T-cell (primary cell): Measurements from ENCODE around the gene IPMK. TPM values are rescaled to one million over a fixed set of nuclear protein-coding genes. Genes with fewer than 3 reads are reported as not detected.
A peak's percentile ranks its signal among the peaks of the same experiment; 100 is the strongest.
"Not testable (repeated sequence)": the region's sequence is repeated elsewhere in the genome, so short reads cannot be mapped to it uniquely, and the experiment has no call there.

ENCODE experiments used
- ATAC-seq, 4 experiments: fragments of 200-7000 bp in 3 of 4; fragments of 150-1000 bp in 1 of 4; cut with Tn5 transposase; replicated peaks in 1 of 4; 1 replicate in 3 of 4; 2 replicates in 1 of 4; pipeline ENCODE4 v1.10.0; 2021; ENCODE audit warnings: moderate library complexity in 3 of 4, mild to moderate bottlenecking in 2 of 4, moderate number of reproducible peaks in 1 of 4
- CTCF ChIA-PET, 2 donors: fragments of 300-600 bp; sonication (Branson Sonifier 250); formaldehyde crosslinking; loops; one replicate each; lab custom pipeline; 2022; ENCODE audit warnings: antibody characterized with exemption in 2 of 2; lab: Charles Lee
- POLR2A ChIA-PET, 2 donors: fragments of 300-600 bp; sonication (Branson Sonifier 250); formaldehyde crosslinking; loops; one replicate each; lab custom pipeline; 2022; ENCODE audit warnings: antibody characterized with exemption in 2 of 2; lab: Charles Lee
- DNase-seq, 35 experiments: peaks; one replicate each; pipeline versions ENCODE4 v3.0.0 to v3.0.0-alpha.2; 2013 to 2023
- H3K27ac ChIP-seq: one replicate; pipeline ENCODE4 v1.5.1; 2013; ENCODE audit warnings: low read length
- H3K27me3 ChIP-seq, 2 experiments: replicated peaks in 1 of 2; 1 replicate in 1 of 2; 2 replicates in 1 of 2; pipeline versions ENCODE4 v1.6.1 to v1.7.0; 2013; ENCODE audit warnings: low read length in 1 of 2, mixed read lengths in 1 of 2; ENCODE audit not compliant: control insufficient read depth in 2 of 2, insufficient read depth in 2 of 2; ENCODE audit errors: extremely low read depth in 1 of 2
- H3K36me3 ChIP-seq, 2 donors: 1 replicate in 1 of 2; 2 replicates in 1 of 2; pipeline versions ENCODE4 v1.6.1 to v1.7.0; 2013; ENCODE audit warnings: low read length in 1 of 2; ENCODE audit not compliant: control insufficient read depth in 2 of 2, insufficient read depth in 1 of 2; ENCODE audit errors: extremely low read depth in 1 of 2
- H3K4me1 ChIP-seq, 2 experiments: 1 replicate in 1 of 2; 2 replicates in 1 of 2; pipeline versions ENCODE4 v1.6.1 to v1.7.0; 2013; ENCODE audit warnings: low read length in 2 of 2, mixed read lengths in 1 of 2; ENCODE audit not compliant: insufficient read depth in 2 of 2, control insufficient read depth in 1 of 2; ENCODE audit errors: extremely low read depth in 1 of 2
- H3K4me3 ChIP-seq, 2 donors: 1 replicate in 1 of 2; 2 replicates in 1 of 2; pipeline versions ENCODE4 v1.5.1 to v1.7.0; 2013; ENCODE audit warnings: mild to moderate bottlenecking in 2 of 2, low read length in 1 of 2, moderate library complexity in 1 of 2; ENCODE audit not compliant: control insufficient read depth in 1 of 2; ENCODE audit errors: extremely low read depth in 1 of 2
- H3K9me3 ChIP-seq: 2 replicates; pipeline ENCODE4 v1.7.0; 2013
- H3K27ac Mint-ChIP-seq, 2 donors: one replicate each; pipeline ENCODE4 v1.8.0; 2020 to 2021; ENCODE audit warnings: mild to moderate bottlenecking in 2 of 2, mixed read lengths in 2 of 2
- H3K27me3 Mint-ChIP-seq, 2 donors: one replicate each; pipeline ENCODE4 v1.8.0; 2021 to 2022; ENCODE audit warnings: mixed read lengths in 2 of 2
- H3K36me3 Mint-ChIP-seq: one replicate; pipeline ENCODE4 v1.8.0; 2021; ENCODE audit warnings: mixed read lengths
- H3K4me1 Mint-ChIP-seq, 3 donors: one replicate each; pipeline ENCODE4 v1.8.0; 2020 to 2022; ENCODE audit warnings: mixed read lengths in 3 of 3, mild to moderate bottlenecking in 1 of 3
- H3K4me3 Mint-ChIP-seq, 3 donors: one replicate each; pipeline ENCODE4 v1.8.0; 2020 to 2022; ENCODE audit warnings: mild to moderate bottlenecking in 3 of 3, mixed read lengths in 3 of 3, moderate library complexity in 3 of 3
- H3K9me3 Mint-ChIP-seq, 3 donors: one replicate each; pipeline ENCODE4 v1.8.0; 2020 to 2022; ENCODE audit warnings: mixed read lengths in 3 of 3
- WGBS: methylation state at CpG from one replicate; pipeline ENCODE4 v1.1.5; 2013; ENCODE audit warnings: missing lambda C conversion rate; ENCODE audit not compliant: insufficient coverage; 5-methylcytosine and 5-hydroxymethylcytosine counted together
- total RNA-seq, 35 experiments: library from RNA in 6 of 35; stranded (reverse) in 6 of 35; fragments of 120-200 nt in 1 of 35; gene quantifications; one replicate each; pipeline versions ENCODE4 v1.2.1 to v1.2.4 and lab custom pipeline; 2013 to 2026

The IPMK gene
- total RNA-seq, 5 donors from 2014 or later (not counting 1 experiment from before 2014, with no cell fraction given), result 3.7 to 5.3 (median 4.3) TPM

DNA sequence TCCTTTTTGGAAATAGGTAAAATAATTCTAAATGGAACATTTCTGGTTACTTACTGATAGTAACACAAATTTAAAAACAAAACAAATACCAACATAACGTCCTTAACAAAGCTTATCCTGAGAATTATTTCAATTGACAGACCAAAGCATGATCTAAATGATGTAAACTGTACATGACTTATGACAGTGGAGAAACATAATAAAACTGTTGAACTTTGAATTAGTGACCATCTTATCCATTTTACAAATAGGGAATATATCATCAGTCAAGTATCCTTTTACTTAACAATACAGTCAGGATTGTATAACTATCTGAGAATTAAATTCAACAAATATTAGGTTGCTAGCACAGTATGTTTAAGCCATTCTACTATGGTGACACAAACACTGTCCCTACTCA is 2.4 kb downstream of the IPMK start:
- ATAC-seq (no peak), DNase-seq (no peak)
- Mint-ChIP-seq H3K9me3 (no peaks in the 10 kb centered on the region), H3K4me1 (peaks cover 57 to 60% (median 57%) of the 10 kb centered on the region in 3 donors), H3K36me3 (no peaks in the 10 kb centered on the region), H3K27me3 (no peaks in the 10 kb centered on the region), H3K4me3 (peak overlapping the region in 1 of 3 donors; percentile 99), H3K27ac (no peak overlapping the region)
- no CpG with 5 or more reads among the region's 1 CpG for WGBS
- Histone ChIP-seq H3K9me3 (no peaks in the 10 kb centered on the region), H3K36me3 (no peaks in the 10 kb centered on the region), H3K4me1 (peaks cover 21 to 28% of the 10 kb centered on the region in 2 experiments), H3K4me3 (no peak overlapping the region), H3K27ac (no peak overlapping the region), H3K27me3 (no peaks in the 10 kb centered on the region)
- CTCF ChIA-PET, result no interaction called here
- POLR2A ChIA-PET, result no interaction called here

DNA sequence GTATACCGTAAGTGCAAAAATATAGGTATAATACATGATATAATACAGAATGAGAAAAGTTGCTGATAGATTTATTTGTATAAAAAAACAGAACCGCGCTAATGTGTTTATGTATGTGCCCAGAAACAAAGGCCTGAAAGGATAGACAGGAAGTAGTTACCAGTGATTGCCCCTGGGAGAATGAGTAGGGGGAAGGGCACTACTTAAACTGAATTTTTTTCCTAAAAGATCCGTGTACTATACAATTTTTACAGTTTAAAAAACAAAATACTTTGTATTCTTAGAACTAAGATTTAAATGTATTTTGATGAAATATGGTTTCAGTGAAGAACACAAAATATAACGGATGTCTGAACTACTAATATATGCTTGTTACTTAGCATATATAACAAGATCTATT is 2.9 kb downstream of the IPMK start:
- H3K4me3 ChIP-seq, result no peak overlapping the region
- DNase-seq (peak in 1 of 35 experiments; percentile 4), ATAC-seq (no peak)
- CTCF ChIA-PET, result no interaction called here
- Mint-ChIP-seq H3K9me3 (no peaks in the 10 kb centered on the region), H3K36me3 (peaks cover 2% of the 10 kb centered on the region), H3K27me3 (no peaks in the 10 kb centered on the region), H3K27ac (no peak overlapping the region), H3K4me3 (peak overlapping the region in 2 of 3 donors; percentile 7 to 99), H3K4me1 (peaks cover 57 to 64% (median 59%) of the 10 kb centered on the region in 3 donors)
- peaks cover 21 to 25% of the 10 kb centered on the region in 2 experiments for H3K4me1 ChIP-seq
- no CpG with 5 or more reads among the region's 5 CpGs for WGBS
- POLR2A ChIA-PET, result no interaction called here
- no peaks in the 10 kb centered on the region for H3K9me3 ChIP-seq
- H3K27ac ChIP-seq, result no peak overlapping the region
- no peaks in the 10 kb centered on the region for H3K27me3 ChIP-seq
- no peaks in the 10 kb centered on the region for H3K36me3 ChIP-seq

DNA sequence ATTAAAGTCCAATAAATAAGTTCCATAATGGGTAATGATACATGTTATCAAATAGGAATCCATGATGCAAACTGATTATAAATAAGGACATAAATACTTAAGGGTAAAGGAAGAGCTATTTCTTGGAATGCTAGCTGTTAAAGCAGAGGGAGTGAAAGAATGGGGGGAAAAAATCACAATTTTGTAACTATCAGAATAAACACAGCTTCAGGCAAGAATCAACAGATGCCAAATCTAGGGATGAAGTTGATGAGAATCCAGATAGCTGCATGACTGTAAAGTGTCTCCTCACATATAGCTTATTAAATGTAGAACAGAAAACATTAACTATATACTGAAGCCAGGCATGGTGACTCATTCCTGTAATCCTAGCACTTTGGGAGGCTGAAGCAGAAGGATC is 4.9 kb downstream of the IPMK start:
- CTCF ChIA-PET, result interaction anchor here in 1 of 2 donors (1.5 kb wide), 1 partner anchor 27 kb away, joined by 4 read pairs; no protein-coding TSS in a partner anchor
- POLR2A ChIA-PET, result interaction anchor here in 1 of 2 donors (0.7 kb wide), 1 partner anchor 14 kb away, joined by 5 read pairs; no protein-coding TSS in a partner anchor
- Mint-ChIP-seq H3K36me3 (peaks cover 8% of the 10 kb centered on the region), H3K27ac (no peak overlapping the region), H3K4me1 (peaks cover 50 to 58% (median 51%) of the 10 kb centered on the region in 3 donors), H3K9me3 (no peaks in the 10 kb centered on the region), H3K4me3 (no peak overlapping the region), H3K27me3 (no peaks in the 10 kb centered on the region)
- H3K4me1 ChIP-seq, result peaks cover 7 to 21% of the 10 kb centered on the region in 2 experiments
- ATAC-seq (no peak), DNase-seq (no peak)
- H3K4me3 ChIP-seq, result no peak overlapping the region
- no peaks in the 10 kb centered on the region for H3K36me3 ChIP-seq
- H3K27ac ChIP-seq, result no peak overlapping the region
- H3K9me3 ChIP-seq, result no peaks in the 10 kb centered on the region
- no peaks in the 10 kb centered on the region for H3K27me3 ChIP-seq

DNA sequence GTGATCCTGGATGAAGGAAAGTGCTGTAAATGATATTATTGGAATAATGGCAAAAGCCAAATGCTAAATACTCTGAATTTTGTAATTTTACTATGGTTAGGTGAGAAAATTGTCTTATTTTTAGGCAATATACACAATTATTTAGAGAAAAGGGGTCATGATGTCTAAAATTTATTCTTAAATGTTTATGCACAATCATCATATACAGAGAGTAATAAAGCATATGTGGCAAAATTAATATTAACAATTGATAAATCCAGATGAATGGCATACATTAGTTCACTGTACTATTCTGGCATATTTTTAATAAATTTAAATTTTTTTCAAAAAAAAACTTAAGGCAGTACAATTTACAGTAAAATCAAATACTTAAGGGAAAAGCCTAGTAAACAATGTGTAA is 7.4 kb downstream of the IPMK start:
- Mint-ChIP-seq H3K27ac (no peak overlapping the region), H3K36me3 (peaks cover 13% of the 10 kb centered on the region), H3K27me3 (no peaks in the 10 kb centered on the region), H3K4me3 (no peak overlapping the region), H3K4me1 (peaks cover 35 to 39% (median 37%) of the 10 kb centered on the region in 3 donors), H3K9me3 (no peaks in the 10 kb centered on the region)
- Histone ChIP-seq H3K4me3 (no peak overlapping the region), H3K27ac (no peak overlapping the region), H3K4me1 (peaks cover 0 to 7% of the 10 kb centered on the region in 2 experiments), H3K27me3 (no peaks in the 10 kb centered on the region), H3K36me3 (no peaks in the 10 kb centered on the region), H3K9me3 (no peaks in the 10 kb centered on the region)
- no peak for DNase-seq
- POLR2A ChIA-PET, result interaction anchor here in 1 of 2 donors (0.6 kb wide), 1 partner anchor 8 kb away, joined by 4 read pairs; the partner anchor contains the start of gene CISD1
- CTCF ChIA-PET, result interaction anchor here in 1 of 2 donors (0.6 kb wide), 1 partner anchor 39 kb away, joined by 3 read pairs; no protein-coding TSS in a partner anchor
- no peak for ATAC-seq

DNA sequence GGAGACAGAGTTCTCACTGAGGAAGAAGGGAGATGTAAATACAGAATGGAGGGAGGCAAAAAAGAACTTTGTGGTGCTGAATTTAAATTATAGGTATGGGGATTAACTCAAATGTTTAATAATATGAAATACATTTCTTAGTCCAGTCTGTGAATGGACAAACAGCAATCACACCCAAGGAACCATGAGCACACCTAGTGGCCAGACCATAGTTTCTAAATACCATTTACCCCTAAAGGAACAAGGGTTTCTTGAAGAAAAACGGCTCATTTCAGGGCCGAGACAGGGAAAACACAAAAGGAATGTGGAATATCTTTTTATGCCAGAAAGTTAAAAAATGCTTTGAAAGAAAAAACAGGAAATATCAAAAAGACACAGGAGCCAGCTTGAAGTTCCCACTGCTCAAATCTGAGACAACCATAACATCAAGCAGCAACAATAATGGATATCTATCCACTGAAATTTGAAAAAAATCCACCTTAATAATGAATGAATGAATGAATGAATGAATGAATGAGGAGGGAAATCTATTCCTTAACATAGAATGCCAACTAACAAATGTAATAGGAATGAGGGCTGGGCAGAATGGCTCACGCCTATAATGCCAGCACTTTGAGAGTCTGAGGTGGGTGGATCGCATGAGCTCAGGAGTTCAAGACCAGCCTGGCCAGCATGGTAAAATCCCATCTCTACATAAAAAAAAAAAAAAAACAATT is 8.6 kb downstream of the IPMK start:
- H3K27ac Mint-ChIP-seq, result no peak overlapping the region
- WGBS, result no CpG with 5 or more reads among the region's 4 CpGs
- no peaks in the 10 kb centered on the region for H3K27me3 Mint-ChIP-seq
- Histone ChIP-seq H3K4me3 (no peak overlapping the region), H3K27me3 (no peaks in the 10 kb centered on the region), H3K27ac (no peak overlapping the region), H3K9me3 (peaks cover 2% of the 10 kb centered on the region), H3K4me1 (no peaks in the 10 kb centered on the region), H3K36me3 (peaks cover 0 to 2% of the 10 kb centered on the region in 2 donors)
- ChIA-PET POLR2A (no interaction called here), CTCF (interaction anchor here in 1 of 2 donors (0.9 kb wide), 1 partner anchor 31 kb away, joined by 3 read pairs; no protein-coding TSS in a partner anchor)
- no peak overlapping the region for H3K4me3 Mint-ChIP-seq
- H3K36me3 Mint-ChIP-seq, result peaks cover 18% of the 10 kb centered on the region
- DNase-seq (no peak), ATAC-seq (no peak)
- peaks cover 23 to 30% (median 27%) of the 10 kb centered on the region in 3 donors for H3K4me1 Mint-ChIP-seq
- peaks cover 3 to 4% (median 4%) of the 10 kb centered on the region in 3 donors for H3K9me3 Mint-ChIP-seq

DNA sequence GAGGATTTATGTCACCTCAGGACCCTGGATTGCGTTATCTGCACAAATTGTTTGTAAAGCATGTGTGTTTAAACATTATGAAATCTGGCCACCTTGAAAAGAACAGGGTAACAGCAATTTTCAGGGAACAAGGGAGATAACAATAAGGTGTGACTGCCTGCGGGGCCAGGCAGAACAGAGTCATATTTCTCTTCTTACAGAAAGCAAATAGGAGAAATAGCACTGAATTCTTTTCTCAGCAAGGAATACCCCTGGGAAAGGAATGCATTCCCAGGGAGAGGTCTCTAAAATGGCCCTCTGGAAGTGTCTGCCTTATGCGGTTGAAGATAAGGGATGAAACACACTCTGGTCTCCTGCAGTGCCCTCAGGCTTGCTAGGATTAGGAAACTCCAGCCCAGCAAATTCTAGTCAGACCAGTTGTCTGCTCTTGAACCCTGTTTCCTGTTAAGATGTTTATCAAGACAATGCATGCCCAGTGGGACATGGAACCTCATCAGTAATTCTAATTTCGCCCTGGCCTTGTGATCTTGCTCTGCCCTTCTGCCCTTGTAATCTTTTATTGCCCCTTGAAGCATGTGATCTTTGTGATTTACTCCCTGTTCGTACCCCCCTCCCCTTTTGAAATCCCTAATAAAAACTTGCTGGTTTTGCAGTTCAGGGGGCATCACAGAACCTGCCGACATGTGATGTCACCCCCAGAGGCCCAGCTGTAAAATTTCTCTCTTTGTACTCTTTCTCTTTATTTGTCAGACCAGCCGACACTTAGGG is 11.5 kb downstream of the IPMK start:
- H3K27me3 Mint-ChIP-seq, H3K27ac Mint-ChIP-seq, ATAC-seq, H3K36me3 ChIP-seq, H3K9me3 ChIP-seq, H3K27ac ChIP-seq, POLR2A ChIA-PET, H3K4me3 Mint-ChIP-seq, H3K27me3 ChIP-seq, H3K4me1 ChIP-seq, DNase-seq, H3K4me3 ChIP-seq, CTCF ChIA-PET: not testable (repeated sequence)
- WGBS, result 100% methylated on average over 2 of the region's 7 CpGs
- peaks cover 23% of the 10 kb centered on the region for H3K36me3 Mint-ChIP-seq
- H3K4me1 Mint-ChIP-seq, result peaks cover 26 to 31% (median 28%) of the 10 kb centered on the region in 3 donors
- H3K9me3 Mint-ChIP-seq, result peaks cover 12 to 14% (median 12%) of the 10 kb centered on the region in 3 donors
